ENCODE results near the gene CTNND2.

CTNND2 gene

GRCh38 chr5:11520241-11520930 is 383.9 kb downstream of the CTNND2 start:
- no peak for DNase-seq (ENCODE audit: low read depth, low spot score)

GRCh38 chr5:11519236-11519635 is 385.0 kb downstream of the CTNND2 start:
- DNase-seq (ENCODE audit: low read depth, low spot score) = no peak

GRCh38 chr5:11518676-11519075 is 385.6 kb downstream of the CTNND2 start:
- no peak for DNase-seq (ENCODE audit: low read depth, low spot score)

- DNase-seq (ENCODE audit: low read depth, low spot score) = no peak
Measured at GRCh38 chr5:11514705-11515432, 389.4 kb downstream of the CTNND2 start.

GRCh38 chr5:11511878-11512277 is 392.4 kb downstream of the CTNND2 start:
- DNase-seq (ENCODE audit: low read depth, low spot score) = no peak

GRCh38 chr5:11510889-11511288 is 393.4 kb downstream of the CTNND2 start:
- no peak for DNase-seq (ENCODE audit: low read depth, low spot score)

GRCh38 chr5:11509793-11510192 is 394.5 kb downstream of the CTNND2 start:
- no peak for DNase-seq (ENCODE audit: low read depth, low spot score)

- DNase-seq (ENCODE audit: low read depth, low spot score) = no peak
Measured at GRCh38 chr5:11507156-11507910, 396.9 kb downstream of the CTNND2 start.

- no peak for DNase-seq (ENCODE audit: low read depth, low spot score)
Measured at GRCh38 chr5:11504886-11505193, 399.4 kb downstream of the CTNND2 start.

GRCh38 chr5:11504065-11504885 is 400.0 kb downstream of the CTNND2 start:
- no peak for DNase-seq (ENCODE audit: low read depth, low spot score)

- DNase-seq (ENCODE audit: low read depth, low spot score) = no peak
Measured at GRCh38 chr5:11502783-11503182, 401.5 kb downstream of the CTNND2 start.

- no peak for DNase-seq (ENCODE audit: low read depth, low spot score)
Measured at GRCh38 chr5:11497651-11498050, 406.6 kb downstream of the CTNND2 start.

- DNase-seq (ENCODE audit: low read depth, low spot score) = no peak
Measured at GRCh38 chr5:11496137-11496719, 408.0 kb downstream of the CTNND2 start.

GRCh38 chr5:11494340-11494739 is 409.9 kb downstream of the CTNND2 start:
- DNase-seq (ENCODE audit: low read depth, low spot score) = no peak

- DNase-seq (ENCODE audit: low read depth, low spot score) = no peak
Measured at GRCh38 chr5:11491404-11492075, 412.7 kb downstream of the CTNND2 start.

GRCh38 chr5:11483630-11484029 is 420.6 kb downstream of the CTNND2 start:
- DNase-seq (ENCODE audit: low read depth, low spot score) = no peak

- DNase-seq (ENCODE audit: low read depth, low spot score) = no peak
Measured at GRCh38 chr5:11482011-11482410, 422.2 kb downstream of the CTNND2 start.

GRCh38 chr5:11477786-11478185 is 426.5 kb downstream of the CTNND2 start:
- no peak for DNase-seq (ENCODE audit: low read depth, low spot score)

- DNase-seq (ENCODE audit: low read depth, low spot score) = no peak
Measured at GRCh38 chr5:11476866-11477265, 427.4 kb downstream of the CTNND2 start.

- DNase-seq (ENCODE audit: low read depth, low spot score) = no peak
Measured at GRCh38 chr5:11468334-11469039, 435.8 kb downstream of the CTNND2 start.

Data from iPS DF 19.7 (cell line).